ENCODE measurements around the gene INSIG1.

Gene INSIG1

DNA sequence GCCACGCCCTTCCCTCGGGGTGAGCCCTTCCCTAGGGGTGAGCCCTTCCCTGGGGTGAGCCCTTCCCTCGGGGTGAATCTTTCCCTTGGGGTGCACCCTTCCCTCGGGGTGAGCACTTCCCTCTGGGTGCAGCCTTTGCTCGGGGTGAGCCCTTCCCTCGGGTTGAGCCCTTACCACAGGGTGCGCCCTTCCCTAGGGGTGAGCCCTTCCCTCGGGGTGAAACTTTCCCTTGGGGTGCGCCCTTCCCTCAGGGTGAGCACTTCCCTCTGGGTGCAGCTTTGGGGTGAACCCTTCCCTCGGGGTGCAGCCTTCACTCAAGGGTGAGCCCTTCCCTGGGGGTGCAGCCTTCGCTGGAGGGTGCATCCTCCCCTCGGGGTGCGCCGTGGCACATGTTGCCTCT is 34.6 kb upstream of the INSIG1 start:
- TF ChIP-seq ELF4 (IDR thresholded peaks at IDR 0.05) (no peak), ARNT (IDR thresholded peaks at IDR 0.05) (no peak), CTBP1 (IDR thresholded peaks at IDR 0.05; ENCODE audit: borderline replicate concordance) (no peak), HDGF (IDR thresholded peaks at IDR 0.05; ENCODE audit: borderline replicate concordance) (no peak), BHLHE40 (IDR thresholded peaks at IDR 0.05; ENCODE audit: borderline replicate concordance) (no peak), SP1 (IDR thresholded peaks at IDR 0.05) (no peak), FOXA1 (IDR thresholded peaks at IDR 0.05) (no peak)
- TF ChIP-seq, protein P1, sequence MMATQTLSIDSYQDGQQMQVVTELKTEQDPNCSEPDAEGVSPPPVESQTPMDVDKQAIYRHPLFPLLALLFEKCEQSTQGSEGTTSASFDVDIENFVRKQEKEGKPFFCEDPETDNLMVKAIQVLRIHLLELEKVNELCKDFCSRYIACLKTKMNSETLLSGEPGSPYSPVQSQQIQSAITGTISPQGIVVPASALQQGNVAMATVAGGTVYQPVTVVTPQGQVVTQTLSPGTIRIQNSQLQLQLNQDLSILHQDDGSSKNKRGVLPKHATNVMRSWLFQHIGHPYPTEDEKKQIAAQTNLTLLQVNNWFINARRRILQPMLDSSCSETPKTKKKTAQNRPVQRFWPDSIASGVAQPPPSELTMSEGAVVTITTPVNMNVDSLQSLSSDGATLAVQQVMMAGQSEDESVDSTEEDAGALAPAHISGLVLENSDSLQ (IDR thresholded peaks at IDR 0.05) = no peak
- ChIA-PET CTCF (interaction anchor here (1.0 kb wide), 1 partner anchor 255 kb away, joined by 7 read pairs; no protein-coding TSS in a partner anchor), POLR2A (no interaction called here)
- DNase-seq (ENCODE audit: extremely low spot score) = no peak

DNA sequence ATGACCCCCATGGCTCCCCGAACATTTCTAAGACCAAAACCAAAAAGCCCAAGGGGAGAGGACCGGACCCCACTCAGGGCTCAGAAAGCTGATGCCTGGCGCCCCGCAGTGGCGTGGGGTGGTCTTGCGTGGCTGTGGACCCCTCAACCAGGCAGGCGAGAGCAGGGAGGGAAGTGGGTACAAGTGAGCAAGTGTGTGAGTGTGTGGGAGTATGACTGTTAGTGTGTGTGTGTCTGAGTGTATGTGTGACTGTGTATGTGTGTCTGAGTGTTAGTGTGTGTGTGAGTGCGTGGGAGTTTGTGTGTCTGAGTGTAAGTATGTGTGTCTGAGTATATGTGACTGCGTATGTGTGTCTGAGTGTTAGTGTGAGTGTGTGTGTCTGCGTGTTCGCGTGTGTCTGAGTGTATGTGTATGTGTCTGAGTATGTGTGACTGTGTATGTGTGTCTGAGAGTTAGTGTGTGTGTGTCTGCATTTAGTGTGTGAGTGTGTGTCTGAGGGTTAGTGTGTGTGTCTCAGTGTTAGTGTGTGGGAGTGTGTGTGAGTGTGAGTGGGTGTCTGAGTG is 34.0 kb upstream of the INSIG1 start:
- TF ChIP-seq FOXM1 (IDR thresholded peaks at IDR 0.05; ENCODE audit: borderline replicate concordance) (no peak), TARDBP (IDR thresholded peaks at IDR 0.05) (peak; percentile 56)
- DNase-seq (ENCODE audit: extremely low spot score) = no peak
- ChIA-PET POLR2A (no interaction called here), CTCF (interaction anchor here (1.0 kb wide), 1 partner anchor 255 kb away, joined by 7 read pairs; no protein-coding TSS in a partner anchor)

- POLR2A ChIA-PET = interaction anchor here (2.4 kb wide), 1 partner anchor 32 kb away, joined by 6 read pairs; the partner anchor contains the start of gene INSIG1
- DNase-seq (ENCODE audit: extremely low spot score) = no peak
- TF ChIP-seq FOXM1 (IDR thresholded peaks at IDR 0.05; ENCODE audit: borderline replicate concordance) (no peak), ZNF384 (IDR thresholded peaks at IDR 0.05) (no peak), LEF1 (IDR thresholded peaks at IDR 0.05; ENCODE audit: borderline replicate concordance) (no peak), HDGF (IDR thresholded peaks at IDR 0.05; ENCODE audit: borderline replicate concordance) (no peak), L3MBTL2 (conservative IDR thresholded peaks at IDR 0.05) (no peak), TARDBP (IDR thresholded peaks at IDR 0.05) (no peak), SUZ12 (IDR thresholded peaks at IDR 0.05) (no peak), SP1 (IDR thresholded peaks at IDR 0.05) (no peak), NFRKB (IDR thresholded peaks at IDR 0.05) (no peak), ELF4 (IDR thresholded peaks at IDR 0.05) (no peak), BHLHE40 (IDR thresholded peaks at IDR 0.05; ENCODE audit: borderline replicate concordance) (no peak), FOXK2 (IDR thresholded peaks at IDR 0.05) (no peak), CTBP1 (IDR thresholded peaks at IDR 0.05; ENCODE audit: borderline replicate concordance) (no peak), FOXA1 (IDR thresholded peaks at IDR 0.05) (no peak)
- TF ChIP-seq, protein P1 (IDR thresholded peaks at IDR 0.05) = no peak
- CTCF ChIA-PET = no interaction called here
Measured at GRCh38 chr7:155265144-155265543, 32.5 kb upstream of the INSIG1 start.

DNA sequence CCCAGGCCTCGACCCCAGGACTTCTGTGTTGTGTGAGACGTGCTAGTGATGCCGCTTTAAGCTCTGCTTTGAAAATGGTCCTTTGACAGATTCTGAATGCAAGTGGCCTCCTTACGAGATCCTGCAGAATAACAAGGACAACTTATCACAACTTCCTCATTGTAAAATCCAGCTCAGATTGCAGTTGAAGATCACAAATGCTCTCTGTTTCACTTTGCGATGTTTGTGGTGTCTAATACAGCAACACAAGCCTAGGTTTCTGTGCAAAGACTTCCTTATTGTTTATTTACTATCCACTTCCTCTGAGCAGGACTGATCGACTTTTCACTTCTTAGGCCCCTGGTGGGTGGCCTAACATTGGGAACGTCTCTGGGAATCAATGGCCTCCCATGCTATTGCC is 31.7 kb upstream of the INSIG1 start:
- TF ChIP-seq ZNF384 (IDR thresholded peaks at IDR 0.05) (no peak), FOXA1 (IDR thresholded peaks at IDR 0.05) (no peak), SP1 (IDR thresholded peaks at IDR 0.05) (no peak), LEF1 (IDR thresholded peaks at IDR 0.05; ENCODE audit: borderline replicate concordance) (no peak), CTBP1 (IDR thresholded peaks at IDR 0.05; ENCODE audit: borderline replicate concordance) (no peak), TARDBP (IDR thresholded peaks at IDR 0.05) (no peak), ELF4 (IDR thresholded peaks at IDR 0.05) (no peak), ARNT (IDR thresholded peaks at IDR 0.05) (no peak), L3MBTL2 (conservative IDR thresholded peaks at IDR 0.05) (no peak), NFRKB (IDR thresholded peaks at IDR 0.05) (no peak), BHLHE40 (IDR thresholded peaks at IDR 0.05; ENCODE audit: borderline replicate concordance) (no peak), FOXM1 (IDR thresholded peaks at IDR 0.05; ENCODE audit: borderline replicate concordance) (no peak), FOXK2 (IDR thresholded peaks at IDR 0.05) (no peak), HDGF (IDR thresholded peaks at IDR 0.05; ENCODE audit: borderline replicate concordance) (no peak), SUZ12 (IDR thresholded peaks at IDR 0.05) (no peak)
- TF ChIP-seq, protein P1 (IDR thresholded peaks at IDR 0.05) = no peak
- ChIA-PET CTCF (no interaction called here), POLR2A (interaction anchor here (2.4 kb wide), 1 partner anchor 31 kb away, joined by 6 read pairs; the partner anchor contains the start of gene INSIG1)
- no peak for DNase-seq (ENCODE audit: extremely low spot score)

DNA sequence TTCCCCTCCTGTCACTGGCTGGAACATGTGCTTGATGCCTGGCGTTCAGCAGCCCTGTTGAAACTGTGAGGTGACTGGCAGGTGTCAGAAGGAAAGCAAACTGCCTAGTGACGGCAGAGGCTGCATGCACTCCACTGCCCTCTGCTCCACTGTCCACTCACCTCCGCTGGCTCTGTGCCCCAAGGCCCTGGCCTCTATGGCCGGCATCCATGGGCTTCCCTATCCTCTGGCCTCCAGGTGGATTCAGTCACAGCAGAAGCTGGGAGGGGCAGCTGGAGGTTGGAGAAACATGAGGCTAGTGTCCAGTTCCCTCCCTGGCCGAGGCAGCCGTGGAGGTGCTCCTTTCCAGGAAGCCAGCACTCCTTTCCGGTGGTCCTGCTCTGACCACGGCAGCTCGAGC is 31.2 kb upstream of the INSIG1 start:
- no peak for DNase-seq (ENCODE audit: extremely low spot score)
- CTCF ChIA-PET = no interaction called here
- POLR2A ChIA-PET = interaction anchor here (0.7 to 2.4 kb wide), 2 partner anchors 30 to 61 kb away, joined by 3 to 6 read pairs; partner anchors contain the start of gene INSIG1

More for the DNA sequence above, 31.2 kb upstream of the INSIG1 start:
- TF ChIP-seq FOXA1 (IDR thresholded peaks at IDR 0.05) (no peak), LEF1 (IDR thresholded peaks at IDR 0.05; ENCODE audit: borderline replicate concordance) (no peak), ZNF384 (IDR thresholded peaks at IDR 0.05) (no peak), NFRKB (IDR thresholded peaks at IDR 0.05) (no peak), CTBP1 (IDR thresholded peaks at IDR 0.05; ENCODE audit: borderline replicate concordance) (no peak), BHLHE40 (IDR thresholded peaks at IDR 0.05; ENCODE audit: borderline replicate concordance) (no peak), TARDBP (IDR thresholded peaks at IDR 0.05) (no peak), L3MBTL2 (conservative IDR thresholded peaks at IDR 0.05) (no peak), SP1 (IDR thresholded peaks at IDR 0.05) (no peak), FOXK2 (IDR thresholded peaks at IDR 0.05) (no peak), SUZ12 (IDR thresholded peaks at IDR 0.05) (no peak)
- TF ChIP-seq, protein P1 (IDR thresholded peaks at IDR 0.05) = no peak

Data from HEK293T (cell line).